SK-N-SH treated with all-trans-retinoic acid at 6 μM for 48 hours (cell line): ENCODE data around the gene LMCD1.

Source experiments
- BACH2 ChIP-seq: fragments of 250-450 bp; sonication (Bioruptor Pico); IDR thresholded peaks from 2 replicates; pipeline ENCODE4 v1.9.0; 2021; ENCODE audit warnings: mild to moderate bottlenecking, borderline replicate concordance
- GLIS3 ChIP-seq: fragments of 250-450 bp; sonication (Bioruptor Pico); IDR thresholded peaks from 2 replicates; pipeline ENCODE4 v1.5.0; 2020; ENCODE audit warnings: mild to moderate bottlenecking, moderate library complexity
- ISL1 ChIP-seq: fragments of 250-450 bp; sonication (Bioruptor Pico); IDR thresholded peaks from 2 replicates; pipeline ENCODE4 v2.1.2; 2022; ENCODE audit warnings: mild to moderate bottlenecking, moderate library complexity
- PPARA ChIP-seq: fragments of 250-450 bp; sonication (Bioruptor Pico); IDR thresholded peaks from 2 replicates; pipeline ENCODE4 v1.5.0; 2020; ENCODE audit warnings: mild to moderate bottlenecking, borderline replicate concordance
- RARB ChIP-seq: fragments of 250-450 bp; sonication (Bioruptor Pico); IDR thresholded peaks from 2 replicates; pipeline ENCODE4 v1.8.0; 2021; ENCODE audit warnings: mild to moderate bottlenecking, moderate library complexity
- ZFP3 ChIP-seq: fragments of 250-450 bp; sonication (Bioruptor Pico); IDR thresholded peaks from 2 replicates; pipeline ENCODE4 v1.5.0; 2020; ENCODE audit warnings: mild to moderate bottlenecking, moderate library complexity
- ZNF565 ChIP-seq: fragments of 450-650 bp; formaldehyde crosslinking; conservative IDR thresholded peaks from 2 replicates; pipeline ENCODE4 v1.5.0; 2020; ENCODE audit warnings: low read depth, mild to moderate bottlenecking, moderate library complexity
- TF ChIP-seq, protein P1 (sequence below): fragments of 250-450 bp; sonication (Bioruptor Pico); IDR thresholded peaks from 2 replicates; pipeline ENCODE4 v1.5.1; 2021; ENCODE audit warnings: mild to moderate bottlenecking, moderate library complexity
- TF ChIP-seq, protein P2 (sequence below): fragments of 250-450 bp; sonication (Bioruptor Pico); IDR thresholded peaks from 2 replicates; pipeline ENCODE4 v1.8.0; 2021; ENCODE audit warnings: low read depth, mild to moderate bottlenecking, moderate library complexity, borderline replicate concordance
- TF ChIP-seq, protein P3 (sequence below): fragments of 250-450 bp; sonication (Bioruptor Pico); IDR thresholded peaks from 2 replicates; pipeline ENCODE4 v1.5.1; 2020; ENCODE audit warnings: low read depth, mild to moderate bottlenecking, moderate library complexity
- TF ChIP-seq, protein P4 (sequence below): fragments of 250-450 bp; sonication (Bioruptor Pico); IDR thresholded peaks from 2 replicates; pipeline ENCODE4 v1.8.0; 2020; ENCODE audit warnings: mild to moderate bottlenecking, moderate library complexity, borderline replicate concordance
- TF ChIP-seq, protein P5 (sequence below): fragments of 250-450 bp; sonication (Bioruptor Pico); IDR thresholded peaks from 2 replicates; pipeline ENCODE4 v1.5.0; 2020; ENCODE audit warnings: mild to moderate bottlenecking, moderate library complexity

DNA sequence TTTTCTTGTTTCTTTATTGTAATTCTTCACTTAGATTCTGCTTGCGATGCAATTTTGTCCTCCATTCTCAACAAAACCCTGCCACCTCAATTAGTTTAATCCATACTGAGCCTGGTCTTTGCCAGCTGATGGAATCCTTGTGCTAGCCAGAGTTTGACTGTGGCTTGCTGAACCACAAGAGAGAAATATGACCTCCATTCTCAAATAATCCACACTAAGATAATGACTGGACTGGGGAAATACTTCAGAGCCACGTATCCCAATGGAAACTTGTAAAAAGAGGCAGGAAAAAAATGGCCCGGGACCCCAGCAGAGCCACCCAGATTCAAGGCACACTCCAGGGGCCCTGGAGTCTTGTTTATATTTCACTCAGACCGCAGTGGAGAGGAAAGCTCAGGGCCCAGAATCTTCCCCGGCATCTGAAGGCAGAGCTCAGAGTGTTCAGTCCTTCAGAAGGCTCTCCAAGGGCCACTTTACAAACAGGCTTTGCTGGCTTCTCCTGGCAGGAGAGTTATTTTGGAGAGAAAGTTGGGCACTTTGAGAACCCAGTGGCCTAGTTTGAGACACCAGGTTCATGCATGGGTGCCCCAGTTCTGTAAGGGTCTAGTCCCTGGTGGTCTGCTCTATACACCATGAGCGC, 80.3 kb downstream of the LMCD1 start:
- no peak for TF ChIP-seq BACH2
- TF ChIP-seq, protein P1, sequence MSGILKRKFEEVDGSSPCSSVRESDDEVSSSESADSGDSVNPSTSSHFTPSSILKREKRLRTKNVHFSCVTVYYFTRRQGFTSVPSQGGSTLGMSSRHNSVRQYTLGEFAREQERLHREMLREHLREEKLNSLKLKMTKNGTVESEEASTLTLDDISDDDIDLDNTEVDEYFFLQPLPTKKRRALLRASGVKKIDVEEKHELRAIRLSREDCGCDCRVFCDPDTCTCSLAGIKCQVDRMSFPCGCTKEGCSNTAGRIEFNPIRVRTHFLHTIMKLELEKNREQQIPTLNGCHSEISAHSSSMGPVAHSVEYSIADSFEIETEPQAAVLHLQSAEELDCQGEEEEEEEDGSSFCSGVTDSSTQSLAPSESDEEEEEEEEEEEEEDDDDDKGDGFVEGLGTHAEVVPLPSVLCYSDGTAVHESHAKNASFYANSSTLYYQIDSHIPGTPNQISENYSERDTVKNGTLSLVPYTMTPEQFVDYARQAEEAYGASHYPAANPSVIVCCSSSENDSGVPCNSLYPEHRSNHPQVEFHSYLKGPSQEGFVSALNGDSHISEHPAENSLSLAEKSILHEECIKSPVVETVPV = no peak
- no peak for TF ChIP-seq GLIS3 (CRISPR knock-in tag)
- no peak for TF ChIP-seq ISL1 (CRISPR knock-in tag)
- TF ChIP-seq, protein P2, sequence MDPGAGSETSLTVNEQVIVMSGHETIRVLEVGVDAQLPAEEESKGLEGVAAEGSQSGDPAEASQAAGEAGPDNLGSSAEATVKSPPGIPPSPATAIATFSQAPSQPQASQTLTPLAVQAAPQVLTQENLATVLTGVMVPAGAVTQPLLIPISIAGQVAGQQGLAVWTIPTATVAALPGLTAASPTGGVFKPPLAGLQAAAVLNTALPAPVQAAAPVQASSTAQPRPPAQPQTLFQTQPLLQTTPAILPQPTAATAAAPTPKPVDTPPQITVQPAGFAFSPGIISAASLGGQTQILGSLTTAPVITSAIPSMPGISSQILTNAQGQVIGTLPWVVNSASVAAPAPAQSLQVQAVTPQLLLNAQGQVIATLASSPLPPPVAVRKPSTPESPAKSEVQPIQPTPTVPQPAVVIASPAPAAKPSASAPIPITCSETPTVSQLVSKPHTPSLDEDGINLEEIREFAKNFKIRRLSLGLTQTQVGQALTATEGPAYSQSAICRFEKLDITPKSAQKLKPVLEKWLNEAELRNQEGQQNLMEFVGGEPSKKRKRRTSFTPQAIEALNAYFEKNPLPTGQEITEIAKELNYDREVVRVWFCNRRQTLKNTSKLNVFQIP (CRISPR knock-in tag) = no peak
- TF ChIP-seq ZNF565 (CRISPR knock-in tag) = no peak
- TF ChIP-seq, protein P3, sequence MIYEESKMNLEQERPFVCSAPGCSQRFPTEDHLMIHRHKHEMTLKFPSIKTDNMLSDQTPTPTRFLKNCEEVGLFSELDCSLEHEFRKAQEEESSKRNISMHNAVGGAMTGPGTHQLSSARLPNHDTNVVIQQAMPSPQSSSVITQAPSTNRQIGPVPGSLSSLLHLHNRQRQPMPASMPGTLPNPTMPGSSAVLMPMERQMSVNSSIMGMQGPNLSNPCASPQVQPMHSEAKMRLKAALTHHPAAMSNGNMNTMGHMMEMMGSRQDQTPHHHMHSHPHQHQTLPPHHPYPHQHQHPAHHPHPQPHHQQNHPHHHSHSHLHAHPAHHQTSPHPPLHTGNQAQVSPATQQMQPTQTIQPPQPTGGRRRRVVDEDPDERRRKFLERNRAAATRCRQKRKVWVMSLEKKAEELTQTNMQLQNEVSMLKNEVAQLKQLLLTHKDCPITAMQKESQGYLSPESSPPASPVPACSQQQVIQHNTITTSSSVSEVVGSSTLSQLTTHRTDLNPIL (CRISPR knock-in tag) = no peak
- TF ChIP-seq, protein P4, sequence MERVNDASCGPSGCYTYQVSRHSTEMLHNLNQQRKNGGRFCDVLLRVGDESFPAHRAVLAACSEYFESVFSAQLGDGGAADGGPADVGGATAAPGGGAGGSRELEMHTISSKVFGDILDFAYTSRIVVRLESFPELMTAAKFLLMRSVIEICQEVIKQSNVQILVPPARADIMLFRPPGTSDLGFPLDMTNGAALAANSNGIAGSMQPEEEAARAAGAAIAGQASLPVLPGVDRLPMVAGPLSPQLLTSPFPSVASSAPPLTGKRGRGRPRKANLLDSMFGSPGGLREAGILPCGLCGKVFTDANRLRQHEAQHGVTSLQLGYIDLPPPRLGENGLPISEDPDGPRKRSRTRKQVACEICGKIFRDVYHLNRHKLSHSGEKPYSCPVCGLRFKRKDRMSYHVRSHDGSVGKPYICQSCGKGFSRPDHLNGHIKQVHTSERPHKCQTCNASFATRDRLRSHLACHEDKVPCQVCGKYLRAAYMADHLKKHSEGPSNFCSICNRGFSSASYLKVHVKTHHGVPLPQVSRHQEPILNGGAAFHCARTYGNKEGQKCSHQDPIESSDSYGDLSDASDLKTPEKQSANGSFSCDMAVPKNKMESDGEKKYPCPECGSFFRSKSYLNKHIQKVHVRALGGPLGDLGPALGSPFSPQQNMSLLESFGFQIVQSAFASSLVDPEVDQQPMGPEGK (CRISPR knock-in tag) = no peak
- no peak for TF ChIP-seq ZFP3
- TF ChIP-seq, protein P5, sequence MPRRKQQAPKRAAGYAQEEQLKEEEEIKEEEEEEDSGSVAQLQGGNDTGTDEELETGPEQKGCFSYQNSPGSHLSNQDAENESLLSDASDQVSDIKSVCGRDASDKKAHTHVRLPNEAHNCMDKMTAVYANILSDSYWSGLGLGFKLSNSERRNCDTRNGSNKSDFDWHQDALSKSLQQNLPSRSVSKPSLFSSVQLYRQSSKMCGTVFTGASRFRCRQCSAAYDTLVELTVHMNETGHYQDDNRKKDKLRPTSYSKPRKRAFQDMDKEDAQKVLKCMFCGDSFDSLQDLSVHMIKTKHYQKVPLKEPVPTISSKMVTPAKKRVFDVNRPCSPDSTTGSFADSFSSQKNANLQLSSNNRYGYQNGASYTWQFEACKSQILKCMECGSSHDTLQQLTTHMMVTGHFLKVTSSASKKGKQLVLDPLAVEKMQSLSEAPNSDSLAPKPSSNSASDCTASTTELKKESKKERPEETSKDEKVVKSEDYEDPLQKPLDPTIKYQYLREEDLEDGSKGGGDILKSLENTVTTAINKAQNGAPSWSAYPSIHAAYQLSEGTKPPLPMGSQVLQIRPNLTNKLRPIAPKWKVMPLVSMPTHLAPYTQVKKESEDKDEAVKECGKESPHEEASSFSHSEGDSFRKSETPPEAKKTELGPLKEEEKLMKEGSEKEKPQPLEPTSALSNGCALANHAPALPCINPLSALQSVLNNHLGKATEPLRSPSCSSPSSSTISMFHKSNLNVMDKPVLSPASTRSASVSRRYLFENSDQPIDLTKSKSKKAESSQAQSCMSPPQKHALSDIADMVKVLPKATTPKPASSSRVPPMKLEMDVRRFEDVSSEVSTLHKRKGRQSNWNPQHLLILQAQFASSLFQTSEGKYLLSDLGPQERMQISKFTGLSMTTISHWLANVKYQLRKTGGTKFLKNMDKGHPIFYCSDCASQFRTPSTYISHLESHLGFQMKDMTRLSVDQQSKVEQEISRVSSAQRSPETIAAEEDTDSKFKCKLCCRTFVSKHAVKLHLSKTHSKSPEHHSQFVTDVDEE (CRISPR knock-in tag) = no peak
- no peak for TF ChIP-seq PPARA (CRISPR knock-in tag)
- TF ChIP-seq RARB (CRISPR knock-in tag) = no peak
